Tibial nerve (tissue), 4 donors: ENCODE data around the gene SFN. TPM values are rescaled to one million over a fixed set of nuclear protein-coding genes. Genes with fewer than 3 reads are reported as not detected.
"Not testable (repeated sequence)": the region's sequence is repeated elsewhere in the genome, so short reads cannot be mapped to it uniquely, and the experiment has no call there.

Experiments
- DNase-seq, 2 donors: peaks; one replicate each; pipeline ENCODE4 v3.0.0-alpha.2; 2019; ENCODE audit warnings: low spot score in 2 of 2
- H3K27ac ChIP-seq, 4 donors: fragments of 200-600 bp; sonication (generic) in 3 of 4; one replicate each; pipeline ENCODE4 v1.5.1; 2017 to 2019; ENCODE audit warnings: mild to moderate bottlenecking in 1 of 4
- H3K27me3 ChIP-seq, 2 donors: fragments of 200-600 bp; sonication (generic) in 1 of 2; one replicate each; pipeline versions ENCODE4 v1.5.1 to v1.6.0; 2017 to 2019
- H3K36me3 ChIP-seq, 3 donors: fragments of 200-600 bp; sonication (generic); one replicate each; pipeline ENCODE4 v1.5.1; 2018 to 2019
- H3K4me1 ChIP-seq, 4 donors: fragments of 200-600 bp; sonication (generic) in 3 of 4; one replicate each; pipeline ENCODE4 v1.5.1; 2017 to 2019
- H3K4me3 ChIP-seq, 4 donors: fragments of 200-600 bp; sonication (generic) in 3 of 4; one replicate each; pipeline ENCODE4 v1.5.1; 2017 to 2019; ENCODE audit warnings: mild to moderate bottlenecking in 1 of 4, moderate library complexity in 1 of 4
- H3K9me3 ChIP-seq, 4 donors: fragments of 200-600 bp; sonication (generic) in 3 of 4; one replicate each; pipeline ENCODE4 v1.5.1; 2017 to 2019
- EP300 ChIP-seq, 2 donors: sonication (generic); formaldehyde crosslinking; IDR thresholded peaks; one replicate each; pipeline ENCODE4 v1.6.1; 2017; ENCODE audit warnings: antibody characterized with exemption in 2 of 2, mild to moderate bottlenecking in 1 of 2
- POLR2A ChIP-seq, 2 donors: fragments of 450-650 bp; IDR thresholded peaks; one replicate each; pipeline ENCODE4 v1.6.1; 2017; ENCODE audit warnings: antibody characterized with exemption in 2 of 2, mild to moderate bottlenecking in 2 of 2, moderate library complexity in 2 of 2
- WGBS, 2 donors: methylation state at CpG; one replicate each; pipeline ENCODE4 v1.1.5; 2018; 5-methylcytosine and 5-hydroxymethylcytosine counted together
- total RNA-seq, 4 donors: library from RNA; depleted of rRNA; stranded (reverse); fragments of >200 nt; gene quantifications; one replicate each; pipeline ENCODE4 v1.1.0, GENCODE V29; 2016
- TF ChIP-seq, protein P1 (sequence below), 5 experiments: fragments of 200-600 bp in 3 of 5; fragments of 450-650 bp in 2 of 5; sonication (generic) in 3 of 5; IDR thresholded peaks; one replicate each; pipeline ENCODE4 v1.5.1; 2016 to 2019; ENCODE audit warnings: antibody characterized with exemption in 5 of 5, mild to moderate bottlenecking in 3 of 5, moderate library complexity in 2 of 5

The SFN gene
- total RNA-seq, 4 donors from 2014 or later = not detected

DNA sequence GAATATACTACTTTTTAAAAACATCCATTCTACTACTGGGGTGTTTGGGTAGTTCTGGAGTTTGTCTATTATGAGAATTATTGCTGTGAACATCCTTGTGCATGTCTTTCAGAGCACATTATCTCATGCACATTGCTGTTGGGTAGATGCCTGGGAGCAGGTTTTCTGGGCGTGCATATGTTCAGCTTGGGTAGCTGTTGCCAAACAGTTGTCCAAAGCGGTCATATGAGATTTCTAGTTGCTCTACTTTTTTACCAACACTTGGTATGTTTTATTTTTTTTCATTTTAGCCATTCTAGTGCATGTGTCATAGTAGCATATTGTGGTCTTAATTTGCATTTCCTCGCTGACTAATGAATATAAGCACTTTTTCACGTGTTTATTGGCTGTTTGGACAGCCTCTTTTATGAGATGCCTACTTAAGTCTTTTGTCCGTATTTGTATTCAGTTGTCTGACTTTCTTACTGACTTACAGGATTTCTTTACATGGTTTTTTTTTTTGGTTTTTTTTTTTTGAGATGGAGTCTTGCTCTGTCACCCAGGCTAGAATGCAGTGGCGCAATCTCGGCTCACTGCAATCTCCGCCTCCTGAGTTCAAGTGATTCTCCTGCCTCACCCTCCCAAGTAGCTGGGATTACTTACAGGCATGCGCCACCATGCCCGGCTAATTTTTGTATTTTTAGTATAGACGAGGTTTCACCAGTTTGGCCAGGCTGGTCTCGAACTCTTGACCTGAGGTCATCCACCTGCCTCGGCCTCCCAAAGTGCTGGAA is 18.3 kb upstream of the SFN start:
- H3K4me1 ChIP-seq = peaks cover 0 to 19% (median 11%) of the 10 kb centered on the region in 4 donors
- no peak overlapping the region for H3K27ac ChIP-seq
- TF ChIP-seq EP300 (IDR thresholded peaks at IDR 0.05) (no peak), POLR2A (IDR thresholded peaks at IDR 0.05) (no peak)
- TF ChIP-seq, protein P1, sequence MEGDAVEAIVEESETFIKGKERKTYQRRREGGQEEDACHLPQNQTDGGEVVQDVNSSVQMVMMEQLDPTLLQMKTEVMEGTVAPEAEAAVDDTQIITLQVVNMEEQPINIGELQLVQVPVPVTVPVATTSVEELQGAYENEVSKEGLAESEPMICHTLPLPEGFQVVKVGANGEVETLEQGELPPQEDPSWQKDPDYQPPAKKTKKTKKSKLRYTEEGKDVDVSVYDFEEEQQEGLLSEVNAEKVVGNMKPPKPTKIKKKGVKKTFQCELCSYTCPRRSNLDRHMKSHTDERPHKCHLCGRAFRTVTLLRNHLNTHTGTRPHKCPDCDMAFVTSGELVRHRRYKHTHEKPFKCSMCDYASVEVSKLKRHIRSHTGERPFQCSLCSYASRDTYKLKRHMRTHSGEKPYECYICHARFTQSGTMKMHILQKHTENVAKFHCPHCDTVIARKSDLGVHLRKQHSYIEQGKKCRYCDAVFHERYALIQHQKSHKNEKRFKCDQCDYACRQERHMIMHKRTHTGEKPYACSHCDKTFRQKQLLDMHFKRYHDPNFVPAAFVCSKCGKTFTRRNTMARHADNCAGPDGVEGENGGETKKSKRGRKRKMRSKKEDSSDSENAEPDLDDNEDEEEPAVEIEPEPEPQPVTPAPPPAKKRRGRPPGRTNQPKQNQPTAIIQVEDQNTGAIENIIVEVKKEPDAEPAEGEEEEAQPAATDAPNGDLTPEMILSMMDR (IDR thresholded peaks at IDR 0.05) = no peak
- no peaks in the 10 kb centered on the region for H3K27me3 ChIP-seq
- no peak overlapping the region for H3K4me3 ChIP-seq
- 82% methylated on average over 13 of the region's 13 CpGs for WGBS, 2 donors
- no peaks in the 10 kb centered on the region for H3K9me3 ChIP-seq
- peaks cover 0 to 74% (median 8%) of the 10 kb centered on the region in 3 donors for H3K36me3 ChIP-seq
- no peak for DNase-seq

DNA sequence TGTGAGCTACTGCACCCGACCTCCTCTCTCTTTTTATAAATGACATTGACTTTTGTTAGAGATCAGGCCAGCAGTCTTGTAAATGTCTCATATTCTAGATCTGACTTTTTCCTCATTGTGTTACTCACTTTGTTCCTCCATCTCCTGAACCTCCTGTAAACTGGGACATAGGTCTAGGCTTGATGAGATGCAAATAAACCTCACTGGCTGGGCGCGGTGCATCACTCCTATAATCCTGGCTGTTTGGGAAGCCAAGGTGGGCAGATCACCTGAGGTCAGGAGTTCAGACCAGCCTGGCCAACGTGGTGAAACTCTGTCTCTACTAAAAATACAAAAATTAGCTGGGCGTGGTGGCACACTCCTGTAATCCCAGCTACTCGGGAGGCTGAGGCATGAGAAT is 15.1 kb upstream of the SFN start:
- not testable (repeated sequence) for H3K9me3 ChIP-seq, DNase-seq, H3K4me3 ChIP-seq, H3K27me3 ChIP-seq
- 86 to 87% methylated on average over 6 of the region's 6 CpGs for WGBS, 2 donors
- peak overlapping the region in 3 of 4 donors; percentile 75 to 89 (median 80) for H3K27ac ChIP-seq
- H3K36me3 ChIP-seq = peaks cover 4 to 74% (median 16%) of the 10 kb centered on the region in 3 donors
- peaks cover 0 to 26% (median 15%) of the 10 kb centered on the region in 4 donors for H3K4me1 ChIP-seq

DNA sequence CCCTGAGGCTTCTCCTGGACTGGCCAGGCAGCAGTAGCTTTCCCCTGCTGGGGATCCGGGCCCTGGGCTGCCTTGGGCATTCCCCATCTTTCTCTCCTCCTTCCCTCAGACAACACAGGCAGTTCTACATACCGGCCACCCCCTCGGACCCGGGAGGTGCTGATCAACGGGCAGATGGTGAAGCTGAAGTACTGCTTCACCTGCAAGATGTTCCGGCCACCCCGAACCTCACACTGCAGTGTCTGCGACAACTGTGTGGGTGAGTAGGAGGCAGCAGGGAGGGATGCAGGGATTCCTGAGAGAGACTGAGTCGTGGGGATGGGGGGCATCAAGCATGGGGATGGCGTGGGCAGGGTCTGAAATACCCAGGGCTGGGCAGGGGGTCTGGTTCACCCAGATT is 14.4 kb upstream of the SFN start:
- no peak overlapping the region for H3K4me3 ChIP-seq
- DNase-seq = no peak
- peak overlapping the region; percentile 24 to 89 (median 78) for H3K27ac ChIP-seq
- TF ChIP-seq POLR2A (IDR thresholded peaks at IDR 0.05) (no peak), EP300 (IDR thresholded peaks at IDR 0.05) (no peak)
- TF ChIP-seq, protein P1 (IDR thresholded peaks at IDR 0.05) = no peak
- peaks cover 0 to 32% (median 15%) of the 10 kb centered on the region in 4 donors for H3K4me1 ChIP-seq
- peaks cover 4 to 74% (median 16%) of the 10 kb centered on the region in 3 donors for H3K36me3 ChIP-seq
- WGBS, 2 donors = 67 to 72% methylated on average over 10 of the region's 10 CpGs
- no peaks in the 10 kb centered on the region for H3K27me3 ChIP-seq
- no peaks in the 10 kb centered on the region for H3K9me3 ChIP-seq

DNA sequence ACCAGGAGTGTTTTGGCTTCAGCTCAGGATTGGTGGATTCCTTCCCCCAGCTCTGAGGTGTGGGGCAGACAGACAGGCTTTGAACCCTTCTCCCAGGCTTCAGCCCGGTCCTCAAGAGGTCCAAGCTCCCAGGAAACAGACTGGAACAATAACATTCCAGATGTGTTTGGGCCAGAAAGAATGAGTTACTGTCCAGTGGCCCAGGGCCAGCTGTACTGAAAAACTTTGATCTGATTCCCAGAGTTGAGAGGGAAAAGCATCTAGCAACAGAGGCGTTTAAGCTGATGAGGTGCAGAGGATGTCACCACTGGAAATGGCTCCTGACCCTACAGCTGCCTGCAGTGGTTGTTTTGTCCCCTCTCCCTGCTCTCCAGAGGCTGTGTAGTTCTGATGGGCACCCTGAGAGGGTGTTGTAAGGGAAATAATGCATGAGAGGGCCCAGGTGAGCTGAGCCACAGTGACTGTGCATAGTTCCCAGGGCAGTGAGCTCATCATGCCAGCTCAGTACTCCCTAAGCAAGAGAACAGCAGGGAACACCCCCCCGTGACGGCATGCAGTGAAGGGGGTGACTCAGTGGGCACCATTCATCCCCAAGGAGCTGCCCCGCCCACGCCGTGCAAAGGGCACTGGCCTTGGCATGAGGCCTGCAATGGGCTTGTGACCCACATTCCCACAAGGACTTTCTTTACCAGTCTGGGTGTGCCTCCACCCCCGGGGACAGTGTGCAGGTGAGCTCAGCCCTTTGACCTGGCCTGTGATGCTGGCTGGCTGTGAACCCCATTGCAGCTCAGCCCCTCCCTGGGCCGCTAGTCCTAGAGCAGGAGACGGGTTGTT is 13.8 kb upstream of the SFN start:
- H3K27me3 ChIP-seq = no peaks in the 10 kb centered on the region
- peak in 1 of 2 donors; percentile 46 for DNase-seq
- TF ChIP-seq, protein P1 (IDR thresholded peaks at IDR 0.05) = no peak
- TF ChIP-seq EP300 (IDR thresholded peaks at IDR 0.05) (peak in 1 of 2 donors; percentile 68), POLR2A (IDR thresholded peaks at IDR 0.05) (no peak)
- H3K36me3 ChIP-seq = peaks cover 4 to 74% (median 16%) of the 10 kb centered on the region in 3 donors
- H3K27ac ChIP-seq = peak overlapping the region; percentile 45 to 89 (median 78)
- H3K9me3 ChIP-seq = no peaks in the 10 kb centered on the region
- WGBS, 2 donors = 28 to 40% methylated on average over 9 to 10 of the region's 10 CpGs
- H3K4me3 ChIP-seq = no peak overlapping the region
- H3K4me1 ChIP-seq = peaks cover 0 to 32% (median 15%) of the 10 kb centered on the region in 4 donors

DNA sequence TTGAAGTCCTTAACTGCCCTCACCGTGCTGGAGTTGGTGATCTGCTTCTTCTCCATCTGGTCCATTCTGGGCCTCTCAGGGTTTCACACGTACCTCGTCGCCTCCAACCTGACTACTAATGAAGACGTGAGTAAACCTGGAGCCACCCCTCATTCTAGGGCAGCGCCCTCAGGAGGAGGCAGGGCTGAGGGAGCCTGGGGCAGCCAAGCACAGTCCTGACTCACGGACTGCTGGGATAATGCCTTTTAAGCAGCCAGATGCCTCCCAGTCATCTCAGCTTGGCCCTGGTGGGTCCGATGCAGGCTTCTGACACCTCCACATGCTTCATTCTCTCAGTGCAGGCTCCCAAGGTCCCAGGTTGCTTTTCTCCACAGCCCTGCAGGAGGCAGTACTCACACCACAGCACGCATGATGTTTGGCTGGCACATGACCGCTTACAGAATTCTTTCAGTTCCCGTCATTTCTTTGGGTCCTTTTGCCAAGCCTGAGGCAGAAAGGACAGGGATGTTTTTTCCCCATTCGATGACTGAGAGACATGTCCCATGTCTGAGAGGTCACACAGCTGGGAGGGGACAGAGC is 11.8 kb upstream of the SFN start:
- H3K4me3 ChIP-seq = no peak overlapping the region
- H3K27ac ChIP-seq = peak overlapping the region in 2 of 4 donors; percentile 75 to 82
- H3K36me3 ChIP-seq = peaks cover 4 to 93% (median 16%) of the 10 kb centered on the region in 3 donors
- H3K9me3 ChIP-seq = no peaks in the 10 kb centered on the region
- no peak for TF ChIP-seq EP300 (IDR thresholded peaks at IDR 0.05)
- no peaks in the 10 kb centered on the region for H3K27me3 ChIP-seq
- H3K4me1 ChIP-seq = peaks cover 0 to 32% (median 15%) of the 10 kb centered on the region in 4 donors
- no peak for DNase-seq
- 86 to 88% methylated on average over 10 to 12 of the region's 12 CpGs for WGBS, 2 donors
